Trophoblast cell (in vitro differentiated cells and primary cell): ENCODE results near the gene TBCK.

Experiments
- DNase-seq, 2 donors: peaks; one replicate each; pipeline ENCODE4 v3.0.0-alpha.2; 2016
- H2AFZ ChIP-seq: 2 replicates; pipeline ENCODE4 v1.6.1; 2013; ENCODE audit warnings: low read length, moderate library complexity, mild to moderate bottlenecking; ENCODE audit not compliant: insufficient read depth, poor library complexity
- H2AK5ac ChIP-seq: 2 replicates; pipeline ENCODE4 v1.6.1; 2013; ENCODE audit warnings: mild to moderate bottlenecking, low read length
- H2BK120ac ChIP-seq: 2 replicates; pipeline ENCODE4 v1.6.1; 2013; ENCODE audit warnings: low read length, mild to moderate bottlenecking, moderate library complexity; ENCODE audit not compliant: insufficient read depth, poor library complexity
- H2BK12ac ChIP-seq: 2 replicates; pipeline ENCODE4 v1.6.1; 2013; ENCODE audit warnings: mild to moderate bottlenecking, low read length, moderate library complexity
- H2BK5ac ChIP-seq: 2 replicates; pipeline ENCODE4 v1.6.1; 2013; ENCODE audit warnings: low read length, low read depth, moderate library complexity, mild to moderate bottlenecking; ENCODE audit not compliant: poor library complexity
- H3K14ac ChIP-seq: 2 replicates; pipeline ENCODE4 v1.6.1; 2013; ENCODE audit warnings: mild to moderate bottlenecking, low read length
- H3K18ac ChIP-seq: 2 replicates; pipeline ENCODE4 v1.6.1; 2013; ENCODE audit warnings: mild to moderate bottlenecking, low read length
- H3K23ac ChIP-seq: 2 replicates; pipeline ENCODE4 v1.6.1; 2013; ENCODE audit warnings: low read length
- H3K27ac ChIP-seq: 2 replicates; pipeline ENCODE4 v1.5.1; 2013; ENCODE audit warnings: low read depth, mild to moderate bottlenecking, inconsistent platforms, low read length, moderate library complexity
- H3K27me3 ChIP-seq: 2 replicates; pipeline ENCODE4 v1.6.1; 2013; ENCODE audit warnings: inconsistent platforms, mild to moderate bottlenecking, low read length, moderate library complexity; ENCODE audit not compliant: insufficient read depth
- H3K36me3 ChIP-seq, 2 experiments: 1 replicate in 1 of 2; 2 replicates in 1 of 2; pipeline ENCODE4 v1.6.1; 2013; ENCODE audit warnings: low read length in 2 of 2, mild to moderate bottlenecking in 2 of 2, moderate library complexity in 1 of 2; ENCODE audit not compliant: insufficient read depth in 2 of 2, control insufficient read depth in 1 of 2
- H3K4ac ChIP-seq: 2 replicates; pipeline ENCODE4 v1.6.1; 2013; ENCODE audit warnings: low read depth, mild to moderate bottlenecking, low read length, moderate library complexity
- H3K4me1 ChIP-seq, 2 experiments: 1 replicate in 1 of 2; 2 replicates in 1 of 2; pipeline ENCODE4 v1.6.1; 2013; ENCODE audit warnings: low read length in 2 of 2, mild to moderate bottlenecking in 2 of 2, moderate library complexity in 1 of 2; ENCODE audit not compliant: insufficient read depth in 2 of 2, control insufficient read depth in 1 of 2
- H3K4me2 ChIP-seq: 2 replicates; pipeline ENCODE4 v1.6.1; 2013; ENCODE audit warnings: inconsistent platforms, mild to moderate bottlenecking, low read length, moderate library complexity
- H3K4me3 ChIP-seq: 2 replicates; pipeline ENCODE4 v1.5.1; 2013; ENCODE audit warnings: mild to moderate bottlenecking, low read depth, low read length, inconsistent platforms
- H3K79me1 ChIP-seq: one replicate; pipeline ENCODE4 v1.6.1; 2013; ENCODE audit warnings: low read length
- H3K79me2 ChIP-seq: 2 replicates; pipeline ENCODE4 v1.6.1; 2013; ENCODE audit warnings: low read length, mild to moderate bottlenecking; ENCODE audit not compliant: control insufficient read depth, insufficient read depth, poor library complexity
- H3K9ac ChIP-seq: 2 replicates; pipeline ENCODE4 v1.6.1; 2013; ENCODE audit warnings: mild to moderate bottlenecking, low read length
- H3K9me3 ChIP-seq: 2 replicates; pipeline ENCODE4 v1.6.1; 2013; ENCODE audit warnings: low read depth, mild to moderate bottlenecking, control low read depth, inconsistent platforms, low read length; ENCODE audit not compliant: insufficient read depth
- H4K12ac ChIP-seq: 2 replicates; pipeline ENCODE4 v1.6.1; 2013; ENCODE audit warnings: low read depth, mild to moderate bottlenecking, low read length, moderate library complexity
- H4K8ac ChIP-seq: 2 replicates; pipeline ENCODE4 v1.6.1; 2013; ENCODE audit warnings: low read depth, mild to moderate bottlenecking, low read length, moderate library complexity
- H4K91ac ChIP-seq: one replicate; pipeline ENCODE4 v1.6.1; 2013; ENCODE audit warnings: low read depth, mild to moderate bottlenecking, low read length, moderate library complexity
- WGBS: extraction: QIAGEN DNeasy Blood & Tissue Kit; methylation state at CpG from one replicate; pipeline ENCODE4 v1.1.7; 2013; ENCODE audit warnings: missing lambda C conversion rate; ENCODE audit not compliant: insufficient read length, insufficient coverage; ENCODE audit errors: extremely low coverage; 5-methylcytosine and 5-hydroxymethylcytosine counted together

Gene TBCK

GRCh38 chr4:106317815-106318214 is 1.8 kb upstream of the TBCK start:
- H3K4me1 ChIP-seq, result peaks cover 0 to 2% of the 10 kb centered on the region in 2 experiments
- no peak overlapping the region for H3K9ac ChIP-seq
- no peak overlapping the region for H2AK5ac ChIP-seq
- H3K27me3 ChIP-seq, result no peaks in the 10 kb centered on the region
- no peak overlapping the region for H3K18ac ChIP-seq
- DNase-seq, result no peak
- H3K36me3 ChIP-seq, result peaks cover 4 to 6% of the 10 kb centered on the region in 2 experiments
- no peak overlapping the region for H3K4me3 ChIP-seq
- no peak overlapping the region for H3K4me2 ChIP-seq
- H3K27ac ChIP-seq, result no peak overlapping the region
- H3K9me3 ChIP-seq, result peaks cover 5% of the 10 kb centered on the region
- no peak overlapping the region for H4K91ac ChIP-seq
- H3K4ac ChIP-seq, result peak overlapping the region; percentile 68
- peaks cover 5% of the 10 kb centered on the region for H3K79me2 ChIP-seq
- H3K79me1 ChIP-seq, result peaks cover 12% of the 10 kb centered on the region
- no CpG with 5 or more reads among the region's 1 CpG for WGBS
- H4K8ac ChIP-seq, result no peak overlapping the region
- H2BK5ac ChIP-seq, result no peak overlapping the region
- H2BK120ac ChIP-seq, result no peak overlapping the region
- H3K23ac ChIP-seq, result no peak overlapping the region
- H2BK12ac ChIP-seq, result no peak overlapping the region
- no peak overlapping the region for H2AFZ ChIP-seq
- H3K14ac ChIP-seq, result no peak overlapping the region
- H4K12ac ChIP-seq, result no peak overlapping the region

GRCh38 chr4:106316773-106317409 is 882 bp upstream of the TBCK start:
- no peak overlapping the region for H2BK5ac ChIP-seq

GRCh38 chr4:106315476-106315967 is 487 bp downstream of the TBCK start:
- H3K27me3 ChIP-seq, result no peaks in the 10 kb centered on the region
- peak; percentile 96 to 99 for DNase-seq
- H3K9ac ChIP-seq, result peak overlapping the region; percentile 86
- H2AK5ac ChIP-seq, result peak overlapping the region; percentile 27
- H3K4me1 ChIP-seq, result peaks cover 0 to 2% of the 10 kb centered on the region in 2 experiments
- no peaks in the 10 kb centered on the region for H3K9me3 ChIP-seq
- H2AFZ ChIP-seq, result peak overlapping the region; percentile 77
- peak overlapping the region; percentile 93 for H4K8ac ChIP-seq
- H2BK12ac ChIP-seq, result no peak overlapping the region
- no CpG with 5 or more reads among the region's 13 CpGs for WGBS
- H3K4ac ChIP-seq, result peak overlapping the region; percentile 39
- peak overlapping the region; percentile 87 for H3K27ac ChIP-seq
- peaks cover 5% of the 10 kb centered on the region for H3K79me2 ChIP-seq
- peak overlapping the region; percentile 98 for H3K4me2 ChIP-seq
- H2BK5ac ChIP-seq, result peak overlapping the region; percentile 67
- H4K12ac ChIP-seq, result peak overlapping the region; percentile 82
- H3K79me1 ChIP-seq, result peaks cover 12% of the 10 kb centered on the region
- peak overlapping the region; percentile 92 for H3K4me3 ChIP-seq
- H3K14ac ChIP-seq, result peak overlapping the region; percentile 81
- H2BK120ac ChIP-seq, result peak overlapping the region; percentile 54
- no peaks in the 10 kb centered on the region for H3K36me3 ChIP-seq
- peak overlapping the region; percentile 74 for H3K18ac ChIP-seq
- no peak overlapping the region for H3K23ac ChIP-seq
- H4K91ac ChIP-seq, result peak overlapping the region; percentile 87

More at GRCh38 chr4:106316773-106317409, 882 bp upstream of the TBCK start:
- Histone ChIP-seq H2AK5ac (no peak overlapping the region), H2AFZ (peak overlapping the region; percentile 72), H4K91ac (peak overlapping the region; percentile 87), H3K9ac (peak overlapping the region; percentile 99), H4K8ac (peak overlapping the region; percentile 93), H3K36me3 (peaks cover 4 to 6% of the 10 kb centered on the region in 2 experiments), H3K4ac (peak overlapping the region; percentile 31), H2BK120ac (peak overlapping the region; percentile 33), H3K4me2 (peak overlapping the region; percentile 98), H3K4me1 (peaks cover 0 to 2% of the 10 kb centered on the region in 2 experiments), H3K23ac (no peak overlapping the region), H3K14ac (peak overlapping the region; percentile 78), H2BK12ac (no peak overlapping the region), H3K79me2 (peaks cover 5% of the 10 kb centered on the region), H3K27me3 (no peaks in the 10 kb centered on the region), H3K4me3 (peak overlapping the region; percentile 92), H4K12ac (peak overlapping the region; percentile 85), H3K9me3 (peaks cover 5% of the 10 kb centered on the region), H3K27ac (peak overlapping the region; percentile 87), H3K79me1 (peaks cover 12% of the 10 kb centered on the region), H3K18ac (peak overlapping the region; percentile 70)
- DNase-seq, result no peak
- WGBS, result no CpG with 5 or more reads among the region's 13 CpGs

GRCh38 chr4:106314960-106315359 is 1.0 kb downstream of the TBCK start:
- no peak overlapping the region for H2AK5ac ChIP-seq
- peaks cover 5% of the 10 kb centered on the region for H3K79me2 ChIP-seq
- no peak overlapping the region for H2BK5ac ChIP-seq
- H3K79me1 ChIP-seq, result peaks cover 12% of the 10 kb centered on the region
- H3K4me2 ChIP-seq, result peak overlapping the region; percentile 98
- peak overlapping the region; percentile 25 for H3K27ac ChIP-seq
- no peak overlapping the region for H3K18ac ChIP-seq
- H3K23ac ChIP-seq, result no peak overlapping the region
- DNase-seq, result peak in 1 of 2 donors; percentile 43
- H4K8ac ChIP-seq, result no peak overlapping the region
- no peak overlapping the region for H4K91ac ChIP-seq
- no peaks in the 10 kb centered on the region for H3K9me3 ChIP-seq
- H3K27me3 ChIP-seq, result no peaks in the 10 kb centered on the region
- no peak overlapping the region for H3K9ac ChIP-seq
- no peak overlapping the region for H2BK12ac ChIP-seq
- no peak overlapping the region for H2BK120ac ChIP-seq
- H3K14ac ChIP-seq, result no peak overlapping the region
- no peak overlapping the region for H4K12ac ChIP-seq
- no peak overlapping the region for H3K4ac ChIP-seq
- no peaks in the 10 kb centered on the region for H3K36me3 ChIP-seq
- peaks cover 0 to 2% of the 10 kb centered on the region in 2 experiments for H3K4me1 ChIP-seq
- no CpG with 5 or more reads among the region's 6 CpGs for WGBS
- no peak overlapping the region for H3K4me3 ChIP-seq
- no peak overlapping the region for H2AFZ ChIP-seq
